ENCODE results near the gene CRTC3. TPM values are rescaled to one million over a fixed set of nuclear protein-coding genes. Genes with fewer than 3 reads are reported as not detected.

The CRTC3 gene
- total RNA-seq, 1 experiment from 2014 or later = 45.0 TPM

DNA sequence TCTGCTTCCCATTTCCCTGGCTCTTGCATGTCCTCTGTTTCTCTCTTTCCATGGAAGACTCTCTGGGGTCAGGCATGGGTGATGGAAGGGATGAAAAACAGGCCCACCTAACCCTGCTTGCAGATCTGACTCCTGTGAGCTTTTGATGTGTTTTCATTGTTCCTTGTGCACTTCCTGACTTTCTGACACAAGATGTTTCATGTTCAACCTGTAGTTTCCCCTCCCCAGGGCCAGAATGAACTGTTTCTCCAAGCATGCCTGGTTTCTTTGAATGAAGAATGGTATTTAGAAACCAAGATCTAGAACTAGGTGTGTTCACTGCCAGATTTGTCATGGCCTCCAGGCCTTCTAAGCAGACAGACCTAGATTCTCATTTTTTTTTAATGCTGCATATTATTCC lies 36.1 kb upstream of the CRTC3 start:
- TF ChIP-seq, protein P1, sequence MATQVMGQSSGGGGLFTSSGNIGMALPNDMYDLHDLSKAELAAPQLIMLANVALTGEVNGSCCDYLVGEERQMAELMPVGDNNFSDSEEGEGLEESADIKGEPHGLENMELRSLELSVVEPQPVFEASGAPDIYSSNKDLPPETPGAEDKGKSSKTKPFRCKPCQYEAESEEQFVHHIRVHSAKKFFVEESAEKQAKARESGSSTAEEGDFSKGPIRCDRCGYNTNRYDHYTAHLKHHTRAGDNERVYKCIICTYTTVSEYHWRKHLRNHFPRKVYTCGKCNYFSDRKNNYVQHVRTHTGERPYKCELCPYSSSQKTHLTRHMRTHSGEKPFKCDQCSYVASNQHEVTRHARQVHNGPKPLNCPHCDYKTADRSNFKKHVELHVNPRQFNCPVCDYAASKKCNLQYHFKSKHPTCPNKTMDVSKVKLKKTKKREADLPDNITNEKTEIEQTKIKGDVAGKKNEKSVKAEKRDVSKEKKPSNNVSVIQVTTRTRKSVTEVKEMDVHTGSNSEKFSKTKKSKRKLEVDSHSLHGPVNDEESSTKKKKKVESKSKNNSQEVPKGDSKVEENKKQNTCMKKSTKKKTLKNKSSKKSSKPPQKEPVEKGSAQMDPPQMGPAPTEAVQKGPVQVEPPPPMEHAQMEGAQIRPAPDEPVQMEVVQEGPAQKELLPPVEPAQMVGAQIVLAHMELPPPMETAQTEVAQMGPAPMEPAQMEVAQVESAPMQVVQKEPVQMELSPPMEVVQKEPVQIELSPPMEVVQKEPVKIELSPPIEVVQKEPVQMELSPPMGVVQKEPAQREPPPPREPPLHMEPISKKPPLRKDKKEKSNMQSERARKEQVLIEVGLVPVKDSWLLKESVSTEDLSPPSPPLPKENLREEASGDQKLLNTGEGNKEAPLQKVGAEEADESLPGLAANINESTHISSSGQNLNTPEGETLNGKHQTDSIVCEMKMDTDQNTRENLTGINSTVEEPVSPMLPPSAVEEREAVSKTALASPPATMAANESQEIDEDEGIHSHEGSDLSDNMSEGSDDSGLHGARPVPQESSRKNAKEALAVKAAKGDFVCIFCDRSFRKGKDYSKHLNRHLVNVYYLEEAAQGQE (IDR thresholded peaks at IDR 0.05; ENCODE audit: insufficient read depth in 1 of 2, low read depth in 2 of 2, low read length in 1 of 2) = no peak
- TF ChIP-seq TCF7L2 (IDR thresholded peaks at IDR 0.05; ENCODE audit: low read depth, low read length) (no peak), POLR2AphosphoS5 (IDR thresholded peaks at IDR 0.05; ENCODE audit: low read depth, low read length) (no peak), SIN3A (IDR thresholded peaks at IDR 0.05; ENCODE audit: borderline replicate concordance, insufficient read depth, low read depth, low read length) (no peak)
- ChIA-PET CTCF (no interaction called here), POLR2A (no interaction called here)
- DNase-seq (ENCODE audit: low read depth, low spot score) (no peak), ATAC-seq (no peak)
- BruUV-seq (replicated peaks) = no TSS peak
- H3K4me3 ChIP-seq (ENCODE audit: low read depth in 2 of 2, low read length in 2 of 2) = no peak overlapping the region
- in situ Hi-C loops (cut with HindIII; ENCODE audit: low pct_unique_long_range_greater_than_20kb, low sequenced_read_pairs) = no loop called here
- peaks cover 54% of the 10 kb centered on the region for H3K36me3 ChIP-seq (ENCODE audit: control insufficient read depth, insufficient read depth, low read length)
- no peaks in the 10 kb centered on the region for H3K4me1 ChIP-seq (ENCODE audit: control insufficient read depth, insufficient read depth, low read length)
- no peaks in the 10 kb centered on the region for H3K27me3 ChIP-seq (ENCODE audit: control insufficient read depth, insufficient read depth, low read length)
- H3K27ac ChIP-seq (ENCODE audit: low read length) = no peak overlapping the region
- H3K9me3 ChIP-seq (ENCODE audit: control insufficient read depth, insufficient read depth, low read depth, low read length) = no peaks in the 10 kb centered on the region
- intact Hi-C loops (cut with micrococcal nuclease; ENCODE audit: unreplicated experiment) = no loop called here

DNA sequence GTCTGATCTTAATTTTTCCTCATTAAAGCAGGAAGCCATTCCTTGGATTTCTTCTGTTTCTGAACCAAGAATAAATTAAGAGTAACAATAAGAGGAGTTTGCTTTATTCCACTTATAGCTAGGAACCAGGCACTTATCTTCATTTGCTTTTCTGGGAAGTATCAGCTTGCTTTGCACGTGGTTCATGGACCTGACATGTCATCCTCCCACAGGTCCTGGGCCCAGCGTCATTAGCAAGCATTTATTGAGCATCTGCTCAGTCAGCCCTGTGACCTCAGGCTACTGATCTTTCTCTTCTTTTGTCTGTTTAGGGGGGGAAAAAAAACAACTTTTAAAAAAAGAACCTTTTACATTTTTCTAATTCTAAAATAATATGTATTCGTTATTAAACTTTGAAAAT lies 34.7 kb upstream of the CRTC3 start:
- Histone ChIP-seq H3K36me3 (ENCODE audit: control insufficient read depth, insufficient read depth, low read length) (peaks cover 58% of the 10 kb centered on the region), H3K27me3 (ENCODE audit: control insufficient read depth, insufficient read depth, low read length) (no peaks in the 10 kb centered on the region), H3K9me3 (ENCODE audit: control insufficient read depth, insufficient read depth, low read depth, low read length) (no peaks in the 10 kb centered on the region), H3K27ac (ENCODE audit: low read length) (no peak overlapping the region), H3K4me1 (ENCODE audit: control insufficient read depth, insufficient read depth, low read length) (no peaks in the 10 kb centered on the region), H3K4me3 (ENCODE audit: low read depth in 2 of 2, low read length in 2 of 2) (no peak overlapping the region)
- ATAC-seq = no peak
- TSS peak; percentile 19 for BruUV-seq (replicated peaks)
- DNase-seq (ENCODE audit: low read depth, low spot score) = no peak
- POLR2A ChIA-PET = no interaction called here
- intact Hi-C loops (cut with micrococcal nuclease; ENCODE audit: unreplicated experiment) (no loop called here), in situ Hi-C loops (cut with HindIII; ENCODE audit: low pct_unique_long_range_greater_than_20kb, low sequenced_read_pairs) (no loop called here)
- CTCF ChIA-PET = no interaction called here
- TF ChIP-seq, protein P2, sequence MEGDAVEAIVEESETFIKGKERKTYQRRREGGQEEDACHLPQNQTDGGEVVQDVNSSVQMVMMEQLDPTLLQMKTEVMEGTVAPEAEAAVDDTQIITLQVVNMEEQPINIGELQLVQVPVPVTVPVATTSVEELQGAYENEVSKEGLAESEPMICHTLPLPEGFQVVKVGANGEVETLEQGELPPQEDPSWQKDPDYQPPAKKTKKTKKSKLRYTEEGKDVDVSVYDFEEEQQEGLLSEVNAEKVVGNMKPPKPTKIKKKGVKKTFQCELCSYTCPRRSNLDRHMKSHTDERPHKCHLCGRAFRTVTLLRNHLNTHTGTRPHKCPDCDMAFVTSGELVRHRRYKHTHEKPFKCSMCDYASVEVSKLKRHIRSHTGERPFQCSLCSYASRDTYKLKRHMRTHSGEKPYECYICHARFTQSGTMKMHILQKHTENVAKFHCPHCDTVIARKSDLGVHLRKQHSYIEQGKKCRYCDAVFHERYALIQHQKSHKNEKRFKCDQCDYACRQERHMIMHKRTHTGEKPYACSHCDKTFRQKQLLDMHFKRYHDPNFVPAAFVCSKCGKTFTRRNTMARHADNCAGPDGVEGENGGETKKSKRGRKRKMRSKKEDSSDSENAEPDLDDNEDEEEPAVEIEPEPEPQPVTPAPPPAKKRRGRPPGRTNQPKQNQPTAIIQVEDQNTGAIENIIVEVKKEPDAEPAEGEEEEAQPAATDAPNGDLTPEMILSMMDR (IDR thresholded peaks at IDR 0.05) = no peak

DNA sequence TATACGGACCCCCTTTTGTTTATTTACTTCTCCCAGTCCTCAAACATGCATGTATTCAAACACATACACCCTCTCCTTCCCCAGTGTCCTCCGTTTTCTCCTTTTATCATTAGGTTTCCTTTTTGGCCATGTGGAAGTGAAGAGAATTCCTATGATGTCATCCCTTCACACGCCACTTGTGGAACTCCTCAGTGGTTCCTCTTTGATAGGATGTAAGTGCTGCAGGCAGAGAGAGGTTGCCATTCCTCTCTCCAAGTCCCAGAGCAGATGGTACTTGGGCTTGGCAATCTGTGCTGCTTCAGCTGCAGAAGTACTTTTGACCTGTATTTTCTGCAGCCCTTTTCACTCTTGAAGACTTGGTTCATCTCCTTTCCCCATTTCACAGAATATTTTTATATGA lies 32.9 kb upstream of the CRTC3 start:
- BruUV-seq (replicated peaks) = no TSS peak
- no peak for ATAC-seq
- Histone ChIP-seq H3K4me1 (ENCODE audit: control insufficient read depth, insufficient read depth, low read length) (no peaks in the 10 kb centered on the region), H3K27me3 (ENCODE audit: control insufficient read depth, insufficient read depth, low read length) (no peaks in the 10 kb centered on the region), H3K27ac (ENCODE audit: low read length) (no peak overlapping the region), H3K9me3 (ENCODE audit: control insufficient read depth, insufficient read depth, low read depth, low read length) (no peaks in the 10 kb centered on the region), H3K4me3 (ENCODE audit: low read depth in 2 of 2, low read length in 2 of 2) (no peak overlapping the region), H3K36me3 (ENCODE audit: control insufficient read depth, insufficient read depth, low read length) (peaks cover 67% of the 10 kb centered on the region)
- ChIA-PET POLR2A (no interaction called here), CTCF (no interaction called here)
- TF ChIP-seq, protein P2 (IDR thresholded peaks at IDR 0.05) = no peak
- no peak for TF ChIP-seq TCF7L2 (IDR thresholded peaks at IDR 0.05; ENCODE audit: low read depth, low read length)
- TF ChIP-seq SIN3A (IDR thresholded peaks at IDR 0.05; ENCODE audit: borderline replicate concordance, insufficient read depth, low read depth, low read length) = no peak
- TF ChIP-seq, protein P1 (IDR thresholded peaks at IDR 0.05; ENCODE audit: insufficient read depth in 1 of 2, low read depth in 2 of 2, low read length in 1 of 2) = no peak
- TF ChIP-seq POLR2AphosphoS5 (IDR thresholded peaks at IDR 0.05; ENCODE audit: low read depth, low read length) = no peak
- intact Hi-C loops (cut with micrococcal nuclease; ENCODE audit: unreplicated experiment) (no loop called here), in situ Hi-C loops (cut with HindIII; ENCODE audit: low pct_unique_long_range_greater_than_20kb, low sequenced_read_pairs) (no loop called here)
- DNase-seq (ENCODE audit: low read depth, low spot score) = no peak

All from Panc1 (cell line).